Measurements from ENCODE around the gene OLR1. TPM values are rescaled to one million over a fixed set of nuclear protein-coding genes. Genes with fewer than 3 reads are reported as not detected.
A peak's percentile ranks its signal among the peaks of the same experiment; 100 is the strongest.

OLR1 gene
- total RNA-seq, 1 experiment from 2014 or later, result 0.12 TPM

GRCh38 chr12:10211101-10211939 lies 39.4 kb upstream of the OLR1 start:
- H3K27ac ChIP-seq (ENCODE audit: low read depth, low read length), result peak overlapping the region; percentile 79; the same call in 1 of the 2 replicates

More at GRCh38 chr12:10211101-10211939, 39.4 kb upstream of the OLR1 start:
- ChIA-PET RAD21 (ENCODE audit: low non-redundant PET in 1 of 2, low total read pairs in 2 of 2, uncharacterized antibody in 2 of 2, unreplicated experiment in 2 of 2) (no interaction called here), POLR2A (no interaction called here), CTCF (interaction anchor here (1.1 kb wide), 1 partner anchor 24 kb away, joined by 3 read pairs; no protein-coding TSS in a partner anchor)
- DNase-seq (ENCODE audit: low read depth, low spot score) (no peak), ATAC-seq (no peak)
- Histone ChIP-seq H3K27me3 (ENCODE audit: insufficient read depth, low read length) (no peaks in the 10 kb centered on the region), H2AFZ (ENCODE audit: low read depth, low read length, poor library complexity, severe bottlenecking) (no peak overlapping the region), H3K79me2 (ENCODE audit: insufficient read depth, low read length) (peaks cover 15% of the 10 kb centered on the region), H3K4me3 (replicated peaks in 1 of 2; ENCODE audit: low read depth in 1 of 2, low read length in 2 of 2) (peak overlapping the region in 1 of 2 experiments; percentile 89; a peak in 1 of 4 replicates), H3K4me2 (ENCODE audit: low read length) (peak overlapping the region; percentile 81), H3K36me3 (ENCODE audit: control insufficient read depth in 1 of 2, insufficient read depth in 2 of 2, low read length in 2 of 2) (no peaks in the 10 kb centered on the region), H3K9me2 (ENCODE audit: insufficient read depth) (no peaks in the 10 kb centered on the region), H4K20me1 (ENCODE audit: insufficient read depth) (no peaks in the 10 kb centered on the region), H3K9me3 (ENCODE audit: control insufficient read depth in 1 of 2, insufficient read depth in 1 of 2, low read depth in 1 of 2, low read length in 2 of 2) (no peaks in the 10 kb centered on the region), H3K9ac (ENCODE audit: low read length) (peak overlapping the region; percentile 93), H3K4me1 (ENCODE audit: control insufficient read depth in 1 of 2, insufficient read depth in 2 of 2, low read length in 2 of 2) (peaks cover 22 to 44% of the 10 kb centered on the region in 2 experiments; a peak in 3 of 4 replicates)
- BruUV-seq (replicated peaks), result no TSS peak
- TF ChIP-seq CBX3 (IDR thresholded peaks at IDR 0.05; ENCODE audit: low read depth) (no peak), SIN3A (IDR thresholded peaks at IDR 0.05; ENCODE audit: low read depth) (no peak), ZBTB33 (IDR thresholded peaks at IDR 0.05; ENCODE audit: extremely low read depth, insufficient replicate concordance, low read length) (no peak), ZNF274 (IDR thresholded peaks at IDR 0.05; ENCODE audit: low read depth, low read length) (no peak), SRF (IDR thresholded peaks at IDR 0.05; ENCODE audit: low read depth) (no peak), ELF1 (IDR thresholded peaks at IDR 0.05; ENCODE audit: borderline replicate concordance, low read depth) (no peak), MAX (IDR thresholded peaks at IDR 0.05) (no peak), YY1 (IDR thresholded peaks at IDR 0.05; ENCODE audit: extremely low read depth, insufficient replicate concordance, low read depth, low read length) (no peak), EZH2 (IDR thresholded peaks at IDR 0.05) (no peak), EZH2phosphoT487 (IDR thresholded peaks at IDR 0.05; ENCODE audit: borderline replicate concordance) (no peak), TCF7L2 (IDR thresholded peaks at IDR 0.05; ENCODE audit: borderline replicate concordance, extremely low read depth, insufficient read depth, insufficient read length) (no peak)
- intact Hi-C loops (cut with micrococcal nuclease), result no loop called here

All from HCT116 (cell line).